ENCODE measurements around the gene PDE1A.

PDE1A gene

DNA sequence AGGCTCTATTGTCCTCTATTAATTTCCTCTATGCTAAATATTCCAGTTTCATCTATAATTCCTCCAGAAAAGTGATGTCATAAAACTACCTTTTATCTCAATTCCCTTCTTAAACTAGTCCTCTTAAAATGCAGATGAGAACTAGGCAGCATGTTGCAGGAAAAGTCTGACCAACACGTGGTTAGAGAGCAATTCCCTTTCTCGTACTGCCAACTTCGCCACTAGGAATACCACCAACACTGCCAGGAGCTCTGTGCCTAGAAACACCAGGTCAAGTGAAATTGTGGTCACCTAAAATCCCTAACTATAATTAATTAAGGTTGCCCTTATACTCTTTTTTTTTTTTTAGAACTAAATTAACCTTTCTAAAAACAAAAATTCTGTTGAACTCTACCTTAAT, 313.5 kb downstream of the PDE1A start:
- no peak for DNase-seq

DNA sequence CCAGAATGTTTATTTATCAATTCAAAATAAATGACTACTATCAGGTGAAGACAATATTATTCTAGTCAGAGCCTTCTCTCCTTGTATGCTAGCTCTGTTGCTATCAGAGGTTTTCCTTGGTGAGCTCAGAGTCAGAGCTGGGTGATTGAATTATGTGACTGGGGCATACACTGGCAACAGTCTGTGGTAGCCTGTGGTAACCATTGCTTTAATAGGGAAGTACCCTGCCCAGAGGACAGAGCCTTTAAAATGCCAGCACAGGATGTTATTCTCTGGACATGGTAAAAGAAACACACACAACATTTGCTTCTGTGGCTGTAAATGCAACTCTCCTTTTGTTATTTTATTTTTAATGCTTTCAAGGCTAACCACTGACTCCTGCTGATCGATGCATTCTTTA, 316.5 kb downstream of the PDE1A start:
- DNase-seq: no peak

DNA sequence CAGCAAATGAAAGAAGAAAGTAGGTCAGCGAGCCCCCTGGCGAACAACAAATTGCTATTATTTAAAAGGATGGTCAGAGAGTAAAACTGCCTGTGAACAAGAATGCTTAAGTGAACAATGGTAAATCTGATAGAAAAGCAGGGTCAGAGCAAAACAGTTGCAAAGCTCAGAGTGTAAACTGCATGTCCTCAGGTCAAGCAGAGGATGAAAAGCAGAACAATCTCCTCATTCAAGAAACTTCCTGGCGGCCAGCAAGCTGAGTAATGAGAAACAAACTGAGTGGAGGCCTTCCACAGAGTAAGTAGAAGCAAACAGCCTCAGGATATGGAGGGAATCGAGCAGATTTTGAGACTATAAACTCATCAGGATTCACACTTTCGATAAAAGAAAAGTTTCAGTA, 323.3 kb downstream of the PDE1A start:
- DNase-seq: no peak

DNA sequence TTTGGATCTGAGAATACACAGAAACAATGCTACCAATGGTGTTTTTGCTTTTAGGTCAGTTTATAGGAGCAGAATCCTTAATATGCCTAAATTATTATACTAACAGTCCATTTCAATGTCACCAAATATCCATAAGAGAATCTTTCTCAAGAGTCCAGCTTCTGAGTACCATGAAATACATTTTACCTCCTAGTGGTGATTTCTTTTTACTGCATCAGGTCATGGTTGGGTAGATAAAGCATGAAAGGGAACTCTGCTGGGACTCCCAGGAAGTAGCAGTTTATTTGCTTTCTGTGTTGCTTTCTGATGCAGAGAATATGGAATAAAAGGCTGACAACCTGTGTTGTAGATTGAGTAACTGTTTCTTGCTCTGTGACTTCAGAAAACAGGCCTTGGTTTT, 325.6 kb downstream of the PDE1A start:
- DNase-seq: no peak

DNA sequence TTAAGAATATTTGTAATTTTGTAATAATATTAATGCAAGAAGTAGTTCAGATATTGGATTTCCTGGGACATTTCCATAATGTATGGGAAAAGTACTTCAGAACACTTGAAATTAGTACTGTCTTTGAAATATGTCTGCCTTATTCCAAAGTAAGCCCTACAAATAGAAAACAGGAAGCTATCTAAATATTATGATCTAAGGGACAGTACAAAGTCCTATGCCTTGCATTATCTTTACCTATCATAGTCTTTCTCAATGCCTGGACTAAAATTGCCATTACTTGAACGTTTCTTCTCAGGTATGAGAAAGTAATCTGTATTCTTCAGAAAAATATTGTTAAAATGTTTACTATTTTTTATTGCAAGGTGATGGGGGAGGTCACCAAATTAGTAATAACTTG, 328.2 kb downstream of the PDE1A start:
- no peak for DNase-seq

DNA sequence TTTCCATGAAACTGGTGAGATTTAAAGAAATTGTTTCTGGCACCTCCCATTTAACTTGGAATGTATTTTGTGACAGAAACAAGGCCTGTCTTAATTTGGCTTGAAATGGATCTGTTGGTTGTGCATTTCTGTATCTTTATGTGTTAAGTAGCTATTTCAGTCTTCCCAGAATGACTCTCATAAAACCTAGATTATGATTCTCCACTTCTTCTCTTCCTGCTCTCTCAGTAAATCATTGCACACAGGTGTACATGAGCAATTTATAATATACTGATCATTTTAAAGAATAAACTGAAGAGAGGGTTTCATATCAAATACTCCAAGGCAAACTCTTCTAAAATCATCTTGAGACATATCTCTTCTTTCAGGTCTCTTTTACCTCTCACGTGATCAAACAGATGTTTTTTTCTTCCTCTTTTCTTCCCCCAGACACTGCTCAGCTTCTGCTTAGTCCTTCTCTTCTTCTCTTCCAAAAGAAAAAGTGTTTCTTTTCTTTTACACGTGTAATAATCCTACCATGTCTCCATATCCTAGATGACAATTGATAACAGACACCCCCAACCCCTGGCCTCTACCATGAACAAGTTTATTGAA, 329.2 kb downstream of the PDE1A start:
- DNase-seq: no peak

DNA sequence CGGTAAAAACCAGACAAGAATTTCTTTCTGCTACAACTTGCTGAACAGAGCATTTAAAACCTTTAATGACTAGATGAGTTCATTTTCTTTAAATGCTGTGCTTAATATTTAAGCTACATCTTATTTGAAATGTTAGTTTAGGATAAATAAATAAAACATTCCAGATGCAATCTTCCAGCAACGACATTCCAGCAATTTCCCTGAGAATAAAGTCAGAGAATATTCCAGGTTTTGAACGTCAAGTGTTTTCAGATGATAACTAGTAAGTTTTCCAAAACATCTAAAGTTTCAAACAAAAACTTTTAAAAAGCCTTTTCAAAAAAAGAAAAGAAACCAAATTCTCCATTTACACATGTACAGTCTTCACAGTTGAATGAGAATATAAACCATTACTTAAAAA, 336.4 kb downstream of the PDE1A start:
- DNase-seq: no peak
